ENCODE measurements around the gene SECTM1. TPM values are rescaled to one million over a fixed set of nuclear protein-coding genes. Genes with fewer than 3 reads are reported as not detected.

Gene SECTM1
- total and polyA plus RNA-seq, 9 of the 15 experiments (the other 6 are each of a cell fraction or from before 2014, with no cell fraction given): 0.11 to 0.46 (median 0.18) TPM; not detected in 6

GRCh38 chr17:82330322-82331239, 3.0 kb downstream of the SECTM1 start (continued):
- no peak for TF ChIP-seq LCOR (CRISPR knock-in tag; IDR thresholded peaks at IDR 0.05)
- no peak for TF ChIP-seq RAD21 (CRISPR knock-in tag; conservative IDR thresholded peaks at IDR 0.05 in 1 of 2, IDR thresholded peaks at IDR 0.05 in 1 of 2)
- no peak for TF ChIP-seq ILF3 (IDR thresholded peaks at IDR 0.05; ENCODE audit: borderline replicate concordance)
- TF ChIP-seq SAP30 (IDR thresholded peaks at IDR 0.05; ENCODE audit: borderline replicate concordance, insufficient read depth, low read depth, low read length, poor library complexity, severe bottlenecking): no peak
- no peak for TF ChIP-seq CBX3 (IDR thresholded peaks at IDR 0.05; ENCODE audit: borderline replicate concordance in 1 of 2, low read length in 2 of 2)
- TF ChIP-seq HDAC2 (IDR thresholded peaks at IDR 0.05): no peak
- TF ChIP-seq NCOR1 (IDR thresholded peaks at IDR 0.05): no peak
- TF ChIP-seq NFIC (IDR thresholded peaks at IDR 0.05): peak; percentile 96
- no peak for TF ChIP-seq SNRNP70 (optimal IDR thresholded peaks at IDR 0.05; ENCODE audit: low read depth, low read length)
- no peak for TF ChIP-seq ZSCAN29 (IDR thresholded peaks at IDR 0.05)
- no peak for TF ChIP-seq DNMT1 (IDR thresholded peaks at IDR 0.05)
- TF ChIP-seq FOXM1 (IDR thresholded peaks at IDR 0.05; ENCODE audit: low read depth): no peak
- TF ChIP-seq FOXM1 (CRISPR knock-in tag; IDR thresholded peaks at IDR 0.05; ENCODE audit: low read depth): no peak
- TF ChIP-seq, protein P1, sequence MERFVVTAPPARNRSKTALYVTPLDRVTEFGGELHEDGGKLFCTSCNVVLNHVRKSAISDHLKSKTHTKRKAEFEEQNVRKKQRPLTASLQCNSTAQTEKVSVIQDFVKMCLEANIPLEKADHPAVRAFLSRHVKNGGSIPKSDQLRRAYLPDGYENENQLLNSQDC (CRISPR knock-in tag; IDR thresholded peaks at IDR 0.05): no peak
- TF ChIP-seq ZFPM2 (CRISPR knock-in tag; IDR thresholded peaks at IDR 0.05): no peak
- no peak for TF ChIP-seq SIX5 (IDR thresholded peaks at IDR 0.05; ENCODE audit: borderline replicate concordance in 1 of 2, insufficient read depth in 1 of 2, low read depth in 1 of 2, low read length in 2 of 2)
- TF ChIP-seq CBFA2T3 (IDR thresholded peaks at IDR 0.05): peak; percentile 59
- peak; percentile 92 for TF ChIP-seq TFAP4 (CRISPR knock-in tag; IDR thresholded peaks at IDR 0.05; ENCODE audit: borderline replicate concordance)
- TF ChIP-seq ZBTB43 (CRISPR knock-in tag; IDR thresholded peaks at IDR 0.05): no peak
